Epithelial cell of umbilical artery (primary cell): Measurements from ENCODE around the gene SCP2. TPM values are rescaled to one million over a fixed set of nuclear protein-coding genes. Genes with fewer than 3 reads are reported as not detected.

Experiments
- total RNA-seq: library from RNA; depleted of rRNA; stranded (reverse); fragments of >200 nt; gene quantifications from 2 replicates; pipeline ENCODE4 v1.2.3, GENCODE V29; 2014

SCP2 gene, protein sequence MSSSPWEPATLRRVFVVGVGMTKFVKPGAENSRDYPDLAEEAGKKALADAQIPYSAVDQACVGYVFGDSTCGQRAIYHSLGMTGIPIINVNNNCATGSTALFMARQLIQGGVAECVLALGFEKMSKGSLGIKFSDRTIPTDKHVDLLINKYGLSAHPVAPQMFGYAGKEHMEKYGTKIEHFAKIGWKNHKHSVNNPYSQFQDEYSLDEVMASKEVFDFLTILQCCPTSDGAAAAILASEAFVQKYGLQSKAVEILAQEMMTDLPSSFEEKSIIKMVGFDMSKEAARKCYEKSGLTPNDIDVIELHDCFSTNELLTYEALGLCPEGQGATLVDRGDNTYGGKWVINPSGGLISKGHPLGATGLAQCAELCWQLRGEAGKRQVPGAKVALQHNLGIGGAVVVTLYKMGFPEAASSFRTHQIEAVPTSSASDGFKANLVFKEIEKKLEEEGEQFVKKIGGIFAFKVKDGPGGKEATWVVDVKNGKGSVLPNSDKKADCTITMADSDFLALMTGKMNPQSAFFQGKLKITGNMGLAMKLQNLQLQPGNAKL
- total RNA-seq = 184 and 197 TPM in 2 replicates

DNA sequence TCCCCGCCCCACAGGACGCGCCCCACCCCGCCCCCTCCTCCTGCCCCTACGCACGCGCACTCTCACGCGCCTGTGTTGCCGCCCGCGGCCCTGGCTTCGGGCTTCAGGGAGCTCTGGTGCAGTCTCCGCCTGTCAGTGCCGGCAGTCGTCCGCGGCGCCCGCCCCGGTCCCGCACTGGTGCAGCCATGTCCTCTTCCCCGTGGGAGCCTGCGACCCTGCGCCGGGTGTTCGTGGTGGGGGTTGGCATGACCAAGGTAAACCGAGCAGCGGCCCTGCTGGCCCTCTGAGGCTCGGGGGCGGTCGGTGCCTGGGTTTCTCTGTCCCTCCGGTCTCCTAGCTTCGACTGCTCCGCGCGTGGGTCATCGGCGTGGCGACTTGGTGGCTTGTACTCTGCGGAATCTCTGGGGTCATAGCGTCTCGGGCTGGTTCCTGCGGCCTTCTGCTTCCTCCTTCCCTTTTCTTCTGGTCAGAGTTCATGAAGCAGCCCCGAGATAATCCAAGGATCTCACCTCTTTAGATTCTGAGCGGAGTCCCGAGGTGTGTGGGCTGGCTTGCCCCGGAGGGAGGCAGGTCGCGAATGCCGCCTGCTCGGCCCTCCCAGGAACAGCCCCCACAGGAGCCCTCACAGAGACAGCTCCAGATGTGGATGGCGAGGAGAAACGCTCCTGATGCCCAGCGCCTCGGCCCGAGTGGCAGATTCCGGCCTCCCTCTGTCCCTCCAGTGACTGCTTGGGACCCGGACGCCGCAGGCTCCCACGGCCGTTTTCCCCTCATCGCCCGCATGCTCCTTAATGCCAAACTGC is at the start of gene SCP2:
Gene SCP2, plus strand, starts transcription at position 65 of the 803 bp plus-strand sequence. Its CDS starts 121 bp downstream, at position 186.

DNA sequence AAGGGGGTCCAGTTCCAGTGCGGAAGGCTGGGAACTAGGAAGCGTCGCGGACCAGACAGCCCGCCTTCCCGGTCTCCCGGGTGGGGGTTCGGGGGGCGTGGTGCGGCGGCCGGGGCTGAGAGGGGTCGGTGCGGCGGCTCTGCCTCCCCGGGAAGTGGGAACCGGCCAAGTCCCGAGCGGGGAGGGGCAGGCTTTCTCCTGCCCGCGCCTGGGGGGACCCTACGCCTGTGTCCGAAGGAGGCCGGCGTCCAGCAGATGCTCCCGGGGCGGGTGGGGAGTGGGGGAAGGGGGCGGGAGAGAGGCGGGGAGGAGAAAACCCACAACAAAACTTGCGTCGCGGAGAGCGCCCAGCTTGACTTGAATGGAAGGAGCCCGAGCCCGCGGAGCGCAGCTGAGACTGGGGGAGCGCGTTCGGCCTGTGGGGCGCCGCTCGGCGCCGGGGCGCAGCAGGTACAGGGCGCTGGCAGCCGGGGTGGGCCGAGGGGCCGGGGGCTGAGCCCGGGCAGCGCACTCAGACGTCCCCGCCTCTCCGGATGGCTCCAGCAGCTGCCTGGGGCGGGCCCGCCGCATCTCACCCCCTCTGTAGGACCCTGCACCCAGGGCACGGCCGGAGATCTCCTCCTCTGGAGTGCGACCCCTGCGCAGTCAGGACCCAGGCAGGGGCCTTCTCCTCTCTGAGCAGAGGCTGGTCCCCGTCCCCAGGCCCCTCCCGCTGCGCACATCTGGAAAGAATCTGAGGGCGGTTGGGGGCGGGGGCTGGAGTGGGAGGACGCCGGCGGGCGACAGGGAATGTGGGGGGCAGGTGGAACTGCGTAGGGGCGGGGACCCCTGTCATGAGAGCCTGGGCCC is 135.0 kb downstream of the SCP2 start, which contains the start of gene PODN:
Gene PODN, plus strand, starts transcription at position 355 of the 849 bp plus-strand sequence. CDS start 7,643 bp downstream, outside the sequence.

Other genes with a start within 250 kb of the SCP2 start
- gene COA7, start 228.9 kb upstream of the SCP2 start, total RNA-seq = 16.6 and 18.2 TPM in 2 replicates
- gene ZYG11B, start 200.8 kb upstream of the SCP2 start, total RNA-seq = 29.9 and 39.8 TPM in 2 replicates
- 0.65 and 0.91 TPM in 2 replicates for gene ZYG11A, start 84.5 kb upstream of the SCP2 start, total RNA-seq
- 6.5 and 16.9 TPM in 2 replicates for gene ECHDC2, start 5.5 kb upstream of the SCP2 start, total RNA-seq
- 0.30 and 0.65 TPM in 2 replicates for gene PODN, start 134.9 kb downstream of the SCP2 start, total RNA-seq
- not detected in 2 replicates for gene SLC1A7, start 215.4 kb downstream of the SCP2 start, total RNA-seq